ENCODE results near the gene ZDHHC8.

DNA sequence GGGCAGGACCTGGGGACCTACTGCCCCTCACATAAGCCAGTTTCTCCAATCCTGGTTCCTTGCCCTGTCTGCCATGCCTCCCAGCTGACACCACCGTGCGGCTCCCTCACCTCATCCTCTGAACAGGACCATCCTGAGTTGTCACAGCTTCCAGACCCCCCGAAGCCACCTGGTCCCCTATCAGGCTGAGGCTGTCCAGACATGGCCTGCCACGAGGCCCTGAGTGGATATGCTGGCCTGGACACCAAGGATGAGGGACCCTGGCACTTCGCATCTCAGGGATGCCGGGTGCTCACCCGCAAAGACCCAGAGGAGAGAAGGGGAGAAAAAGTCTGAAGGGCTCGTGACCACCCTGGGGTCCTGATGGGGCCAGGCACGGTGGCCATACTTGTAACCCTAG, 35.1 kb downstream of the ZDHHC8 start:
- TF ChIP-seq, protein P1, sequence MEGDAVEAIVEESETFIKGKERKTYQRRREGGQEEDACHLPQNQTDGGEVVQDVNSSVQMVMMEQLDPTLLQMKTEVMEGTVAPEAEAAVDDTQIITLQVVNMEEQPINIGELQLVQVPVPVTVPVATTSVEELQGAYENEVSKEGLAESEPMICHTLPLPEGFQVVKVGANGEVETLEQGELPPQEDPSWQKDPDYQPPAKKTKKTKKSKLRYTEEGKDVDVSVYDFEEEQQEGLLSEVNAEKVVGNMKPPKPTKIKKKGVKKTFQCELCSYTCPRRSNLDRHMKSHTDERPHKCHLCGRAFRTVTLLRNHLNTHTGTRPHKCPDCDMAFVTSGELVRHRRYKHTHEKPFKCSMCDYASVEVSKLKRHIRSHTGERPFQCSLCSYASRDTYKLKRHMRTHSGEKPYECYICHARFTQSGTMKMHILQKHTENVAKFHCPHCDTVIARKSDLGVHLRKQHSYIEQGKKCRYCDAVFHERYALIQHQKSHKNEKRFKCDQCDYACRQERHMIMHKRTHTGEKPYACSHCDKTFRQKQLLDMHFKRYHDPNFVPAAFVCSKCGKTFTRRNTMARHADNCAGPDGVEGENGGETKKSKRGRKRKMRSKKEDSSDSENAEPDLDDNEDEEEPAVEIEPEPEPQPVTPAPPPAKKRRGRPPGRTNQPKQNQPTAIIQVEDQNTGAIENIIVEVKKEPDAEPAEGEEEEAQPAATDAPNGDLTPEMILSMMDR (IDR thresholded peaks at IDR 0.05; ENCODE audit: poor library complexity), result no peak
- TF ChIP-seq EZH2 (IDR thresholded peaks at IDR 0.05; ENCODE audit: borderline replicate concordance) (no peak), EZH2phosphoT487 (IDR thresholded peaks at IDR 0.05; ENCODE audit: low read depth, severe bottlenecking, unreplicated experiment) (no peak)

Data from hepatocyte (in vitro differentiated cells).